ENCODE data around the gene PLEKHA4. TPM values are rescaled to one million over a fixed set of nuclear protein-coding genes. Genes with fewer than 3 reads are reported as not detected.

Gene PLEKHA4
- total RNA-seq, 1 experiment from 2014 or later: 4.2 TPM

DNA sequence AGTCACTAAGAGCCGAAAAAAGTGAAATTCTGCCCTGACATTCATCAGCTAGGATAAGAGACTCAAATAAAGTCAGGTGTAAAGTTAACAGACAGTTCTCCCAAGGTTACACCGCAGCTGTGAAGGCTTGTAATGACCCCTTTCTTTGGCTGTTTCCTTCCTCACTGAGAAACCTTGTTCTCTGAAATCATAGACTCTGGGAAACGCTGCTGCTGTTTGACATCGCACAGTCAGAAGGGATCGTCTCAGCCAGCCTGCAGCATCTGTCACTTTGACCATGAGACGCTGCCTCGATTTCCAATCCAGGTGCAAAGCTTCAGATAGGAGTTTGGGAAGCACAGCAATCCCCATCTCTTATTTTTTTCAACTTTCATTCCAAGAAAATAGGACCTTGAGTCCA lies 58.3 kb downstream of the PLEKHA4 start:
- intact Hi-C loops (cut with micrococcal nuclease; ENCODE audit: unreplicated experiment): no loop called here
- Histone ChIP-seq H3K27ac (ENCODE audit: low read length) (peak overlapping the region; percentile 6; the same call in 1 of the 2 replicates), H3K27me3 (ENCODE audit: control insufficient read depth, insufficient read depth, low read length) (no peaks in the 10 kb centered on the region), H3K4me3 (ENCODE audit: low read depth in 2 of 2, low read length in 2 of 2) (peak overlapping the region; percentile 63 to 64), H3K4me1 (ENCODE audit: control insufficient read depth, insufficient read depth, low read length) (no peaks in the 10 kb centered on the region; the same call in 1 of the 2 replicates), H3K36me3 (ENCODE audit: control insufficient read depth, insufficient read depth, low read length) (peaks cover 2% of the 10 kb centered on the region; the same call in 1 of the 2 replicates), H3K9me3 (ENCODE audit: control insufficient read depth, insufficient read depth, low read depth, low read length) (no peaks in the 10 kb centered on the region)
- ATAC-seq (no peak), DNase-seq (ENCODE audit: low read depth, low spot score) (no peak)
- TF ChIP-seq SIN3A (IDR thresholded peaks at IDR 0.05; ENCODE audit: borderline replicate concordance, insufficient read depth, low read depth, low read length): no peak
- no peak for TF ChIP-seq POLR2AphosphoS5 (IDR thresholded peaks at IDR 0.05; ENCODE audit: low read depth, low read length)
- TF ChIP-seq, protein P1, sequence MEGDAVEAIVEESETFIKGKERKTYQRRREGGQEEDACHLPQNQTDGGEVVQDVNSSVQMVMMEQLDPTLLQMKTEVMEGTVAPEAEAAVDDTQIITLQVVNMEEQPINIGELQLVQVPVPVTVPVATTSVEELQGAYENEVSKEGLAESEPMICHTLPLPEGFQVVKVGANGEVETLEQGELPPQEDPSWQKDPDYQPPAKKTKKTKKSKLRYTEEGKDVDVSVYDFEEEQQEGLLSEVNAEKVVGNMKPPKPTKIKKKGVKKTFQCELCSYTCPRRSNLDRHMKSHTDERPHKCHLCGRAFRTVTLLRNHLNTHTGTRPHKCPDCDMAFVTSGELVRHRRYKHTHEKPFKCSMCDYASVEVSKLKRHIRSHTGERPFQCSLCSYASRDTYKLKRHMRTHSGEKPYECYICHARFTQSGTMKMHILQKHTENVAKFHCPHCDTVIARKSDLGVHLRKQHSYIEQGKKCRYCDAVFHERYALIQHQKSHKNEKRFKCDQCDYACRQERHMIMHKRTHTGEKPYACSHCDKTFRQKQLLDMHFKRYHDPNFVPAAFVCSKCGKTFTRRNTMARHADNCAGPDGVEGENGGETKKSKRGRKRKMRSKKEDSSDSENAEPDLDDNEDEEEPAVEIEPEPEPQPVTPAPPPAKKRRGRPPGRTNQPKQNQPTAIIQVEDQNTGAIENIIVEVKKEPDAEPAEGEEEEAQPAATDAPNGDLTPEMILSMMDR (IDR thresholded peaks at IDR 0.05): no peak
- TF ChIP-seq TCF7L2 (IDR thresholded peaks at IDR 0.05; ENCODE audit: low read depth, low read length): no peak
- no peak for TF ChIP-seq REST (IDR thresholded peaks at IDR 0.05; ENCODE audit: insufficient read depth in 1 of 2, low read depth in 2 of 2, low read length in 1 of 2)
- in situ Hi-C loops (cut with HindIII; ENCODE audit: low pct_unique_long_range_greater_than_20kb, low sequenced_read_pairs): no loop called here
- TSS peak; percentile 76 for BruUV-seq (replicated peaks)
- ChIA-PET POLR2A (no interaction called here), CTCF (no interaction called here)

DNA sequence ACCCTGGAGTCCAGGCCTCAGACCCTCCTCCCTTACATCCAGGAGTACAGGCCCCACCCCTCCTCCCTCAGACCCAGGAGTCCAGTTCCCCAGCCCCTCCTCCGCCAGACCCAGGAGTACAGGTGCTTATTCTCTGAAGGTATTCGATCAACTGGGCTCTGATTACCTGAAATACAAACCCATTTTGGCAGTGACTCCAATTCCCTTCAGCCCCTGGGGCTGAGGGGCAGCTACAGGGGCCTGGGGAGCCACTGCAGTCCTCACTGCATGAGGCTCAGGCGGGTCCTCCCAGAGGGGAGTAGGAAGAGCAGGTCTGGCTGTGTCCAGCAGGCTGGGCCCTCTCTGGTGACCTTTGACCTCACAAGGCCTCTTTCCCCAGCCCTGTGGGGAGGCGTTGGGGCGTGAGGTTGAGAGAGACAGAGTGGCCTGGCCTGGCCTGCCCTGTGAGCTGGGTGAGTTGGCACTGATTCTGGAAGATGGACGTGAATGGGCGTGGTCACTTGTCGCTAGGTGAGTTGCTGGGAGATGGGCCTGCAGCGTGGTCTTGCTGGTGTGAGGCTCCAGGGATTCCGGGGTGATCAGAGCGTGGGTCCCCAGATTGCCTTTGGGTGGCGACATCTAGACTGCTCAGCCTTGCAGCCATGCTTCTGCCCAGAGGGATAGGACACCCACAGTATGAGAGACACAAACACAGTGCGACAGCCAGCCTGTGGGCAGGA lies 60.7 kb downstream of the PLEKHA4 start:
- H3K4me3 ChIP-seq (ENCODE audit: low read depth in 2 of 2, low read length in 2 of 2): no peak overlapping the region
- ATAC-seq: no peak
- H3K9me3 ChIP-seq (ENCODE audit: control insufficient read depth, insufficient read depth, low read depth, low read length): no peaks in the 10 kb centered on the region
- no peak overlapping the region for H3K27ac ChIP-seq (ENCODE audit: low read length)
- ChIA-PET POLR2A (interaction anchor here (0.7 kb wide), 1 partner anchor 11 kb away, joined by 3 read pairs; no protein-coding TSS in a partner anchor), CTCF (interaction anchor here (0.6 kb wide), 1 partner anchor 417 kb away, joined by 3 read pairs; no protein-coding TSS in a partner anchor)
- no TSS peak for BruUV-seq (replicated peaks)
- intact Hi-C loops (cut with micrococcal nuclease; ENCODE audit: unreplicated experiment): no loop called here
- no peaks in the 10 kb centered on the region; the same call in 1 of the 2 replicates for H3K4me1 ChIP-seq (ENCODE audit: control insufficient read depth, insufficient read depth, low read length)
- in situ Hi-C loops (cut with HindIII; ENCODE audit: low pct_unique_long_range_greater_than_20kb, low sequenced_read_pairs): no loop called here
- H3K36me3 ChIP-seq (ENCODE audit: control insufficient read depth, insufficient read depth, low read length): peaks cover 2% of the 10 kb centered on the region; the same call in 1 of the 2 replicates
- TF ChIP-seq POLR2AphosphoS5 (IDR thresholded peaks at IDR 0.05; ENCODE audit: low read depth, low read length): no peak
- TF ChIP-seq REST (IDR thresholded peaks at IDR 0.05; ENCODE audit: insufficient read depth in 1 of 2, low read depth in 2 of 2, low read length in 1 of 2): no peak
- no peak for TF ChIP-seq SIN3A (IDR thresholded peaks at IDR 0.05; ENCODE audit: borderline replicate concordance, insufficient read depth, low read depth, low read length)
- TF ChIP-seq, protein P1 (IDR thresholded peaks at IDR 0.05): no peak
- TF ChIP-seq TCF7L2 (IDR thresholded peaks at IDR 0.05; ENCODE audit: low read depth, low read length): no peak
- H3K27me3 ChIP-seq (ENCODE audit: control insufficient read depth, insufficient read depth, low read length): no peaks in the 10 kb centered on the region
- DNase-seq (ENCODE audit: low read depth, low spot score): no peak
